HepG2 (cell line): ENCODE data around the gene PRDM15. TPM values are rescaled to one million over a fixed set of nuclear protein-coding genes. Genes with fewer than 3 reads are reported as not detected.

ENCODE experiments used
- ATAC-seq: fragments of 200-7000 bp; cut with Tn5 transposase; 3 replicates; pipeline ENCODE4 v1.9.1; 2020; ENCODE audit warnings: mild to moderate bottlenecking, moderate library complexity
- BruUV-seq: library from RNA; stranded (reverse); fragments of 400-500 nt; replicated peaks from 2 replicates; lab custom pipeline; 2021; lab: Mats Ljungman, UMichigan
- CTCF ChIA-PET: fragments of 300-600 bp; formaldehyde crosslinking; extraction: SDS; loops from one replicate; lab custom pipeline; 2021; ENCODE audit warnings: low total read pairs, inconsistent platforms, low intra/inter-chr PET ratio; lab: Yijun Ruan, JAX
- POLR2A ChIA-PET: fragments of 350-600 bp; sonication (Branson Sonifier 250); formaldehyde crosslinking; loops from one replicate; lab custom pipeline; 2020; ENCODE audit warnings: antibody characterized with exemption, inconsistent platforms; lab: Yijun Ruan, JAX
- DNase-seq: peaks from one replicate; pipeline ENCODE4 v3.0.0-alpha.2; 2015; ENCODE audit warnings: low spot score
- FAIRE-seq: peaks from 3 replicates; lab custom pipeline; 2011; peaks lifted over from hg19 to GRCh38; lab: Jason Lieb, UNC
- H2AFZ ChIP-seq: one replicate; pipeline ENCODE4 v1.6.1; 2011; ENCODE audit warnings: low read length, inconsistent platforms
- H3K27ac ChIP-seq: fragments of 300-600 bp; 3 replicates; pipeline ENCODE4 v1.8.0; 2011; ENCODE audit warnings: mixed run types, mild to moderate bottlenecking, mixed read lengths, low read length, inconsistent platforms; ENCODE audit not compliant: insufficient read depth; ENCODE audit errors: extremely low read length
- H3K27me3 ChIP-seq, 2 experiments: fragments of 200-600 bp in 1 of 2; 2 replicates in 1 of 2; 3 replicates in 1 of 2; pipeline versions ENCODE4 v1.6.0 to v1.8.0; 2011; ENCODE audit warnings: low read length in 2 of 2, mild to moderate bottlenecking in 2 of 2, moderate library complexity in 2 of 2, inconsistent platforms in 1 of 2; ENCODE audit not compliant: insufficient read depth in 2 of 2, control insufficient read depth in 1 of 2
- H3K36me3 ChIP-seq, 2 experiments: fragments of 200-600 bp in 1 of 2; replicated peaks in 1 of 2; 2 replicates in 1 of 2; 3 replicates in 1 of 2; pipeline versions ENCODE4 v1.5.1 to v1.8.0; 2011; ENCODE audit warnings: low read length in 2 of 2, inconsistent platforms in 1 of 2; ENCODE audit not compliant: insufficient read depth in 2 of 2, control insufficient read depth in 1 of 2
- H3K4me1 ChIP-seq: 2 replicates; pipeline ENCODE4 v1.5.1; 2012; ENCODE audit warnings: low read length, inconsistent platforms; ENCODE audit not compliant: insufficient read depth
- H3K4me2 ChIP-seq: 2 replicates; pipeline ENCODE4 v1.6.0; 2011; ENCODE audit warnings: low read depth, low read length, inconsistent platforms
- H3K4me3 ChIP-seq, 3 experiments: fragments of 200-600 bp in 1 of 3; sonication (generic), shearing (Covaris generic) in 1 of 3; replicated peaks in 1 of 3; 2 replicates each; pipeline ENCODE4 v1.5.1; 2011 to 2016; ENCODE audit warnings: low read length in 3 of 3, inconsistent platforms in 2 of 3, low read depth in 2 of 3, mild to moderate bottlenecking in 2 of 3, control low read depth in 1 of 3, mixed read lengths in 1 of 3; ENCODE audit not compliant: insufficient read depth in 1 of 3
- H3K79me2 ChIP-seq: one replicate; pipeline ENCODE4 v1.6.1; 2011; ENCODE audit warnings: low read length, inconsistent platforms; ENCODE audit not compliant: insufficient read depth
- H3K9ac ChIP-seq: 2 replicates; pipeline ENCODE4 v1.6.0; 2011; ENCODE audit warnings: mild to moderate bottlenecking, low read depth, low read length, inconsistent platforms; ENCODE audit not compliant: insufficient read depth
- H3K9me3 ChIP-seq: 2 replicates; pipeline ENCODE4 v1.5.1; 2012; ENCODE audit warnings: mild to moderate bottlenecking, low read length
- H4K20me1 ChIP-seq: 2 replicates; pipeline ENCODE4 v1.6.0; 2011; ENCODE audit warnings: inconsistent platforms, mild to moderate bottlenecking, low read length, moderate library complexity; ENCODE audit not compliant: insufficient read depth
- CHD4 ChIP-seq: fragments of 200-600 bp; sonication (generic); IDR thresholded peaks from 2 replicates; pipeline ENCODE4 v1.7.0; 2017; ENCODE audit warnings: mild to moderate bottlenecking, low read length, borderline replicate concordance
- FOXA3 ChIP-seq: IDR thresholded peaks from 2 replicates; pipeline ENCODE4 v1.6.1; 2016; ENCODE audit warnings: missing genetic modification reagents, missing compliant biosample characterization
- MAF1 ChIP-seq: sonication (generic); formaldehyde crosslinking; IDR thresholded peaks from 2 replicates; pipeline ENCODE4 v1.5.0; 2020; ENCODE audit warnings: missing genetic modification reagents, borderline replicate concordance
- NR2F6 ChIP-seq, 2 experiments: IDR thresholded peaks; 2 replicates each; pipeline ENCODE4 v1.6.1; 2016; ENCODE audit warnings: antibody characterized with exemption in 1 of 2, mild to moderate bottlenecking in 1 of 2
- PHF20 ChIP-seq: sonication (generic); formaldehyde crosslinking; IDR thresholded peaks from 2 replicates; pipeline ENCODE4 v1.5.0; 2020; ENCODE audit warnings: mild to moderate bottlenecking, missing genetic modification reagents
- RFXANK ChIP-seq: IDR thresholded peaks from 2 replicates; pipeline ENCODE4 v1.6.1; 2016
- SMYD3 ChIP-seq: sonication (generic); formaldehyde crosslinking; IDR thresholded peaks from 2 replicates; pipeline ENCODE4 v1.8.1; 2023; ENCODE audit warnings: mild to moderate bottlenecking, missing genetic modification reagents
- TBP ChIP-seq: sonication (generic); formaldehyde crosslinking; IDR thresholded peaks from 2 replicates; pipeline ENCODE4 v1.5.0; 2020; ENCODE audit warnings: missing genetic modification reagents
- TRIM24 ChIP-seq: sonication (generic); formaldehyde crosslinking; IDR thresholded peaks from 2 replicates; pipeline ENCODE4 v1.8.0; 2022; ENCODE audit warnings: mild to moderate bottlenecking, missing genetic modification reagents
- ZNF205 ChIP-seq: IDR thresholded peaks from 2 replicates; pipeline ENCODE4 v1.6.1; 2018; ENCODE audit warnings: missing biosample characterization, missing genetic modification reagents
- WGBS: methylation state at CpG from one replicate; pipeline ENCODE4 v1.1.6; 2017; ENCODE audit warnings: low lambda C conversion rate; 5-methylcytosine and 5-hydroxymethylcytosine counted together
- in situ Hi-C: cut with HindIII; loops from 2 replicates; pipeline ENCODE4 v1.10.0; 2017; ENCODE audit warnings: low pct_unique_long_range_greater_than_20kb; ENCODE audit not compliant: extremely low pct_ligation_motif_present
- intact Hi-C: fragments of 100-400 bp; cut with micrococcal nuclease; formaldehyde crosslinking; loops from one replicate; pipeline ENCODE4 v1.10.0; 2022; ENCODE audit not compliant: unreplicated experiment
- polyA plus RNA-seq, 8 experiments: library from polyadenylated mRNA; depleted of rRNA in 3 of 8; stranded (reverse) in 7 of 8; unstranded in 1 of 8; fragments of >200 nt; fragmentation: Illumina TruSeq in 4 of 8; extraction: Trizol in 4 of 8; gene quantifications; 2 replicates each; pipeline versions ENCODE4 v1.2.1 to v1.2.3, GENCODE V29; 2011 to 2016; ENCODE audit warnings: low read depth in 4 of 8, missing spikeins in 1 of 8, mixed read lengths in 1 of 8; ENCODE audit not compliant: insufficient read depth in 1 of 8
- total RNA-seq, 5 experiments: library from RNA; depleted of rRNA; stranded (reverse); fragments of >200 nt; fragmentation: Illumina TruSeq; extraction: Trizol; gene quantifications; 2 replicates each; pipeline ENCODE4 v1.2.3, GENCODE V29; 2016; ENCODE audit warnings: low read depth in 1 of 5
- TF ChIP-seq, protein P1 (sequence below): sonication (generic); formaldehyde crosslinking; IDR thresholded peaks from 2 replicates; pipeline ENCODE4 v1.4.0; 2020; ENCODE audit warnings: mild to moderate bottlenecking, missing genetic modification reagents
- TF ChIP-seq, protein P2 (sequence below): sonication (generic); formaldehyde crosslinking; IDR thresholded peaks from 2 replicates; pipeline ENCODE4 v1.8.1; 2023; ENCODE audit warnings: missing genetic modification reagents, inconsistent platforms, borderline replicate concordance
- TF ChIP-seq, protein P3 (sequence below): sonication (generic); formaldehyde crosslinking; IDR thresholded peaks from 2 replicates; pipeline ENCODE4 v1.8.0; 2022; ENCODE audit warnings: missing genetic modification reagents, mild to moderate bottlenecking, inconsistent platforms, borderline replicate concordance

PRDM15 gene
- total and polyA plus RNA-seq, 2 of the 13 experiments (the other 11 are each of a cell fraction or from before 2014, with no cell fraction given), result 4.0 to 6.9 TPM

DNA sequence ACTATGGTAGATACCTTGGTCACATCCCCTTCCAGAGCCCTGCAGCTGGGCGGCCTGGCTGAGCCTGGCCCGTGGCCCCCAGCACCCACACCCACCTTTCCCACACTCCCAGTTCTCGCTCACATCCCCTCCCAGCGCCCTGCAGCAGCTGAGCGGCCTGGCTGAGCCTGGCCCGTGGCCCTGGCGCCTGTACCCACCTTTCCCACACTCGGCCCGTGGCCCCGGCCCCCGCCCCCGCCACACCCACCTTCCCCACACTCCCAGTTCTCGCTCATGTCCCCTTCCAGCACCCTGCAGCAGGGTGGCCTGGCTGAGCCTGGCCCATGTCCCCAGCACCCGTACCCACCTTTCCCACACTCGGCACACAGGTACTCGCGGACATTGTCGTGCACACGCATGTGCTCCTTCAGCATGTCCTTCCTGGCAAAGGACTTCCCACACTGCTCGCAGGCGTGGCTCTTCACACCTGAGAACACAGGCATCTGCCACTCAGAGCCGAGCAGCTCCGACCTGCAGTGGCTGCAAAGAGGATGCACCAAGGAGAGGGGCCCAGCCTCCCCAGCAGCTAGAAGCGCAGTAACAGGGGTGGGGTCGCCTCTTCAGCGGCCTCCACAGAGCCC is 59.8 kb downstream of the PRDM15 start:
- intact Hi-C loops, result loop anchor here (5.0 kb wide), 1 partner anchor 52 kb away; the partner anchor contains the start of gene RIPK4
- in situ Hi-C loops, result no loop called here
- Histone ChIP-seq H2AFZ (no peak overlapping the region), H3K79me2 (no peaks in the 10 kb centered on the region), H3K4me3 (no peak overlapping the region), H3K27me3 (no peaks in the 10 kb centered on the region; a peak in 1 of 5 replicates), H3K9me3 (no peaks in the 10 kb centered on the region), H4K20me1 (no peaks in the 10 kb centered on the region), H3K9ac (no peak overlapping the region), H3K4me1 (no peaks in the 10 kb centered on the region), H3K4me2 (no peak overlapping the region), H3K36me3 (peaks cover 2 to 14% of the 10 kb centered on the region in 2 experiments; a peak in 4 of 5 replicates), H3K27ac (no peak overlapping the region)
- no TSS peak for BruUV-seq
- WGBS, result 96% methylated on average over 25 of the region's 26 CpGs
- ATAC-seq (no peak), DNase-seq (no peak), FAIRE-seq (no peak)
- POLR2A ChIA-PET, result no interaction called here
- TF ChIP-seq SMYD3 (CRISPR knock-in tag), result no peak
- TF ChIP-seq NR2F6 (IDR thresholded peaks at IDR 0.05), result no peak
- no peak for TF ChIP-seq NR2F6 (CRISPR knock-in tag; IDR thresholded peaks at IDR 0.05)
- TF ChIP-seq, protein P1, sequence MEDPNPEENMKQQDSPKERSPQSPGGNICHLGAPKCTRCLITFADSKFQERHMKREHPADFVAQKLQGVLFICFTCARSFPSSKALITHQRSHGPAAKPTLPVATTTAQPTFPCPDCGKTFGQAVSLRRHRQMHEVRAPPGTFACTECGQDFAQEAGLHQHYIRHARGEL, result no peak
- no peak for TF ChIP-seq RFXANK (CRISPR knock-in tag)
- no peak for TF ChIP-seq MAF1 (CRISPR knock-in tag)
- TF ChIP-seq ZNF205, result no peak
- TF ChIP-seq PHF20, result no peak
- TF ChIP-seq, protein P2, sequence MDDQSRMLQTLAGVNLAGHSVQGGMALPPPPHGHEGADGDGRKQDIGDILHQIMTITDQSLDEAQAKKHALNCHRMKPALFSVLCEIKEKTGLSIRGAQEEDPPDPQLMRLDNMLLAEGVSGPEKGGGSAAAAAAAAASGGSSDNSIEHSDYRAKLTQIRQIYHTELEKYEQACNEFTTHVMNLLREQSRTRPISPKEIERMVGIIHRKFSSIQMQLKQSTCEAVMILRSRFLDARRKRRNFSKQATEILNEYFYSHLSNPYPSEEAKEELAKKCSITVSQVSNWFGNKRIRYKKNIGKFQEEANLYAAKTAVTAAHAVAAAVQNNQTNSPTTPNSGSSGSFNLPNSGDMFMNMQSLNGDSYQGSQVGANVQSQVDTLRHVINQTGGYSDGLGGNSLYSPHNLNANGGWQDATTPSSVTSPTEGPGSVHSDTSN (CRISPR knock-in tag), result no peak
- no peak for TF ChIP-seq TRIM24 (CRISPR knock-in tag)
- TF ChIP-seq, protein P3, sequence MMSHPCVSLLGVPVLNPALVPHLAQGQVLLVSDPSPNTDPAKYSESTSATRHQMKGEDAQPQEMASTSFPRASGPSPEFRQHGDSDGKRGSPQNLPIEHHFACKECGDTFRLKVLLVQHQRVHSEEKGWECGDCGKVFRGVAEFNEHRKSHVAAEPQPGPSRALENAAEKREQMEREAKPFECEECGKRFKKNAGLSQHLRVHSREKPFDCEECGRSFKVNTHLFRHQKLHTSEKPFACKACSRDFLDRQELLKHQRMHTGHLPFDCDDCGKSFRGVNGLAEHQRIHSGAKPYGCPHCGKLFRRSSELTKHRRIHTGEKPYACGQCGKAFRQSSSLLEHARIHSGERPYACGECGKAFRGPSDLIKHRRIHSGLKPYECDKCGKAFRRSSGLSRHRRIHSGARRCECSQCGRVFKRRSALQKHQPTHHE, result no peak
- no peak for TF ChIP-seq FOXA3 (CRISPR knock-in tag)
- no peak for TF ChIP-seq TBP (CRISPR knock-in tag)
- TF ChIP-seq CHD4, result no peak
- CTCF ChIA-PET, result no interaction called here
